HepG2 (cell line): ENCODE data around the gene KRTCAP2. TPM values are rescaled to one million over a fixed set of nuclear protein-coding genes. Genes with fewer than 3 reads are reported as not detected.

Experiments used
- AHDC1 ChIP-seq: sonication (generic); formaldehyde crosslinking; IDR thresholded peaks from 2 replicates; pipeline ENCODE4 v1.5.1; 2020; ENCODE audit warnings: mild to moderate bottlenecking, missing genetic modification reagents, borderline replicate concordance
- HHEX ChIP-seq: IDR thresholded peaks from 2 replicates; pipeline ENCODE4 v1.6.1; 2016; ENCODE audit warnings: control low read depth
- HMGA1 ChIP-seq: sonication (generic); formaldehyde crosslinking; conservative IDR thresholded peaks from 2 replicates; pipeline ENCODE4 v1.4.0; 2020; ENCODE audit warnings: missing genetic modification reagents
- MTA1 ChIP-seq: sonication (generic); formaldehyde crosslinking; IDR thresholded peaks from 2 replicates; pipeline ENCODE4 v1.4.0; 2020; ENCODE audit warnings: missing genetic modification reagents, mild to moderate bottlenecking, borderline replicate concordance
- NFAT5 ChIP-seq: sonication (generic); formaldehyde crosslinking; IDR thresholded peaks from 2 replicates; pipeline ENCODE4 v1.4.0; 2020; ENCODE audit warnings: missing genetic modification reagents
- PATZ1 ChIP-seq: sonication (generic); formaldehyde crosslinking; IDR thresholded peaks from 2 replicates; pipeline ENCODE4 v1.4.0; 2020; ENCODE audit warnings: missing genetic modification reagents
- RFXANK ChIP-seq: IDR thresholded peaks from 2 replicates; pipeline ENCODE4 v1.6.1; 2016
- SATB2 ChIP-seq: sonication (generic); formaldehyde crosslinking; IDR thresholded peaks from 2 replicates; pipeline ENCODE4 v1.5.0; 2020; ENCODE audit warnings: missing genetic modification reagents
- TBP ChIP-seq: sonication (generic); formaldehyde crosslinking; IDR thresholded peaks from 2 replicates; pipeline ENCODE4 v1.5.0; 2020; ENCODE audit warnings: missing genetic modification reagents
- ZBTB42 ChIP-seq: sonication (generic); formaldehyde crosslinking; IDR thresholded peaks from 2 replicates; pipeline ENCODE4 v1.5.0; 2020; ENCODE audit warnings: mild to moderate bottlenecking, missing genetic modification reagents
- ZNF343 ChIP-seq: sonication (generic); formaldehyde crosslinking; IDR thresholded peaks from 2 replicates; pipeline ENCODE4 v1.4.0; 2020; ENCODE audit warnings: mild to moderate bottlenecking, missing genetic modification reagents
- ZNF550 ChIP-seq: sonication (generic); formaldehyde crosslinking; IDR thresholded peaks from 2 replicates; pipeline ENCODE4 v1.4.0; 2020; ENCODE audit warnings: mild to moderate bottlenecking, missing genetic modification reagents, borderline replicate concordance
- polyA plus RNA-seq, 8 experiments: library from polyadenylated mRNA; depleted of rRNA in 3 of 8; stranded (reverse) in 7 of 8; unstranded in 1 of 8; fragments of >200 nt; fragmentation: Illumina TruSeq in 4 of 8; extraction: Trizol in 4 of 8; gene quantifications; 2 replicates each; pipeline versions ENCODE4 v1.2.1 to v1.2.3, GENCODE V29; 2011 to 2016; ENCODE audit warnings: low read depth in 4 of 8, missing spikeins in 1 of 8, mixed read lengths in 1 of 8; ENCODE audit not compliant: insufficient read depth in 1 of 8
- total RNA-seq, 5 experiments: library from RNA; depleted of rRNA; stranded (reverse); fragments of >200 nt; fragmentation: Illumina TruSeq; extraction: Trizol; gene quantifications; 2 replicates each; pipeline ENCODE4 v1.2.3, GENCODE V29; 2016; ENCODE audit warnings: low read depth in 1 of 5
- TF ChIP-seq, protein P1 (sequence below): sonication (generic); formaldehyde crosslinking; IDR thresholded peaks from 2 replicates; pipeline ENCODE4 v1.4.0; 2020; ENCODE audit warnings: missing genetic modification reagents, mild to moderate bottlenecking, borderline replicate concordance

KRTCAP2 gene
- total and polyA plus RNA-seq, 2 of the 13 experiments (the other 11 are each of a cell fraction or from before 2014, with no cell fraction given), result 77.3 to 79.4 TPM

DNA sequence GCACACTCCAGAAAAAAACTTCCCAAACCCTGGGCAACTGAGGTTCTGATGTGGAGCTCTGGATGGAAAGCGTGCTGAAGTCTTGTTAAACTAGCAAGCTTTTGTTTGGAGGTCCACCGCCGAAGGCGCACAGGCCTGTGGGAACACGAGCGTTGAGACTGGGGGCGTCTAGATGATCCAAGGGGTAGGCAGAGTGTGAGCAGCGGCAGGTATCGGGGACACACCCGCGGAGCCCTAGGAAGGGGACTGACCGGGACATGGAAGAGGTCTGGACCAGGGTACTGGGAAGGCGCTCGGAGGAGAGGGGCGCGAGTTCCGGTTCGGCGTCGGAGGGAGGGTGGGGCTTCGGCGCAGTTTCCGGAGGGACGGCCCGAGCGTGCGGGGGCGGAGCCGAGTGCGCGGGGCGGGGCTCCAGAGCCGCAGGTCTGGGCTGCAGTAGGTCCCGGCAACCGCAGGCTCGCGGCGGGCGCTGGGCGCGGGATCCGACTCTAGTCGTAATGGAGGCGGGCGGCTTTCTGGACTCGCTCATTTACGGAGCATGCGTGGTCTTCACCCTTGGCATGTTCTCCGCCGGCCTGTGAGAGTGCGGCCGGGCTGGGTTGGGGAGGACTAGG is 37.6 kb downstream of the KRTCAP2 start, which contains the start of gene SLC50A1 (continued):
- peak; percentile 54; the same call in 1 of the 2 replicates for TF ChIP-seq NFAT5
- TF ChIP-seq MTA1 (CRISPR knock-in tag), result peak; percentile 79; the same call in 1 of the 2 replicates
- peak; percentile 73; the same call in 1 of the 2 replicates for TF ChIP-seq ZNF343 (CRISPR knock-in tag)
- TF ChIP-seq ZBTB42 (CRISPR knock-in tag), result no peak
- no peak for TF ChIP-seq AHDC1 (CRISPR knock-in tag)
- TF ChIP-seq HHEX (CRISPR knock-in tag), result no peak
- no peak; the same call in 1 of the 2 replicates for TF ChIP-seq PATZ1 (CRISPR knock-in tag)
- TF ChIP-seq SATB2, result peak; percentile 88; the same call in 1 of the 2 replicates
- no peak for TF ChIP-seq RFXANK (CRISPR knock-in tag)
- no peak for TF ChIP-seq HMGA1 (CRISPR knock-in tag)
- TF ChIP-seq, protein P1, sequence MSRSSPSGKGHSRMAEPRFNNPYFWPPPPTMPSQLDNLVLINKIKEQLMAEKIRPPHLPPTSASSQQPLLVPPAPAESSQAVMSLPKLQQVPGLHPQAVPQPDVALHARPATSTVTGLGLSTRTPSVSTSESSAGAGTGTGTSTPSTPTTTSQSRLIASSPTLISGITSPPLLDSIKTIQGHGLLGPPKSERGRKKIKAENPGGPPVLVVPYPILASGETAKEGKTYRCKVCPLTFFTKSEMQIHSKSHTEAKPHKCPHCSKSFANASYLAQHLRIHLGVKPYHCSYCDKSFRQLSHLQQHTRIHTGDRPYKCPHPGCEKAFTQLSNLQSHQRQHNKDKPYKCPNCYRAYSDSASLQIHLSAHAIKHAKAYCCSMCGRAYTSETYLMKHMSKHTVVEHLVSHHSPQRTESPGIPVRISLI, result 0 out of 2 replicates have a peak, but pooled peaks have one; percentile 59
- no peak for TF ChIP-seq TBP (CRISPR knock-in tag)
- TF ChIP-seq ZNF550 (CRISPR knock-in tag), result no peak
